Measurements from ENCODE around the gene FMNL3. TPM values are rescaled to one million over a fixed set of nuclear protein-coding genes. Genes with fewer than 3 reads are reported as not detected.

The FMNL3 gene
- total and polyA plus RNA-seq, 2 of the 13 experiments (the other 11 are each of a cell fraction or from before 2014, with no cell fraction given) = 0.44 to 1.1 TPM

- TF ChIP-seq KDM5A (IDR thresholded peaks at IDR 0.05; ENCODE audit: borderline replicate concordance, low read length) (no peak; the same call in 1 of the 2 replicates), STAG1 (CRISPR knock-in tag; IDR thresholded peaks at IDR 0.05) (no peak), PBX3 (CRISPR knock-in tag; IDR thresholded peaks at IDR 0.05; ENCODE audit: borderline replicate concordance) (no peak), KMT2B (CRISPR knock-in tag; IDR thresholded peaks at IDR 0.05) (no peak; the same call in 1 of the 2 replicates), KDM3A (CRISPR knock-in tag; IDR thresholded peaks at IDR 0.05; ENCODE audit: low read depth) (no peak), MXD3 (CRISPR knock-in tag; IDR thresholded peaks at IDR 0.05) (no peak), ZSCAN5A (CRISPR knock-in tag; IDR thresholded peaks at IDR 0.05; ENCODE audit: borderline replicate concordance) (no peak; the same call in 1 of the 2 replicates), MEIS1 (CRISPR knock-in tag; IDR thresholded peaks at IDR 0.05; ENCODE audit: borderline replicate concordance) (no peak), ZBTB49 (CRISPR knock-in tag; IDR thresholded peaks at IDR 0.05; ENCODE audit: borderline replicate concordance) (no peak), HOXD1 (CRISPR knock-in tag; IDR thresholded peaks at IDR 0.05) (no peak), NBN (conservative IDR thresholded peaks at IDR 0.05) (no peak), PTBP1 (IDR thresholded peaks at IDR 0.05; ENCODE audit: low read depth, low read length, poor library complexity, severe bottlenecking) (peak; percentile 78), ZNF609 (CRISPR knock-in tag; IDR thresholded peaks at IDR 0.05; ENCODE audit: borderline replicate concordance) (peak; percentile 52; the same call in 1 of the 2 replicates), MIER3 (CRISPR knock-in tag; IDR thresholded peaks at IDR 0.05; ENCODE audit: borderline replicate concordance) (0 out of 2 replicates have a peak, but pooled peaks have one; percentile 33), ZFP1 (CRISPR knock-in tag; IDR thresholded peaks at IDR 0.05) (no peak), TCF7 (IDR thresholded peaks at IDR 0.05; ENCODE audit: low read depth) (no peak), ZEB1 (IDR thresholded peaks at IDR 0.05; ENCODE audit: insufficient replicate concordance, low read depth) (no peak)
Observed at GRCh38 chr12:49741882-49742620, 34.8 kb upstream of the FMNL3 start (continued).
